Osteocyte (in vitro differentiated cells): ENCODE measurements around the gene CPZ. TPM values are rescaled to one million over a fixed set of nuclear protein-coding genes. Genes with fewer than 3 reads are reported as not detected.

Source experiments
- DNase-seq: peaks from one replicate; pipeline ENCODE4 v3.0.0; 2021; ENCODE audit warnings: mixed read lengths; ENCODE audit not compliant: unreplicated experiment; ENCODE audit errors: extremely low spot score
- H3K27ac Mint-ChIP-seq: one replicate; pipeline ENCODE4 v1.8.0; 2021; ENCODE audit warnings: mild to moderate bottlenecking, mixed read lengths; ENCODE audit not compliant: unreplicated experiment
- H3K27me3 Mint-ChIP-seq: one replicate; pipeline ENCODE4 v1.8.0; 2021; ENCODE audit warnings: mixed read lengths; ENCODE audit not compliant: unreplicated experiment
- H3K36me3 Mint-ChIP-seq: one replicate; pipeline ENCODE4 v1.8.0; 2021; ENCODE audit warnings: mixed read lengths; ENCODE audit not compliant: unreplicated experiment
- H3K4me1 Mint-ChIP-seq: one replicate; pipeline ENCODE4 v1.8.0; 2021; ENCODE audit warnings: mixed read lengths; ENCODE audit not compliant: unreplicated experiment
- H3K4me3 Mint-ChIP-seq: one replicate; pipeline ENCODE4 v1.8.0; 2021; ENCODE audit warnings: mild to moderate bottlenecking, moderate library complexity, mixed read lengths; ENCODE audit not compliant: unreplicated experiment
- H3K9me3 Mint-ChIP-seq: one replicate; pipeline ENCODE4 v1.8.0; 2021; ENCODE audit warnings: mixed read lengths; ENCODE audit not compliant: unreplicated experiment
- total RNA-seq: library from RNA; stranded (reverse); gene quantifications from 2 replicates; pipeline ENCODE4 v1.2.1, GENCODE V29; 2021
- TF ChIP-seq, protein P1 (sequence below): fragments of 200-600 bp; sonication (generic); IDR thresholded peaks from 2 replicates; pipeline ENCODE4 v1.5.0; 2021; ENCODE audit warnings: antibody characterized with exemption, mild to moderate bottlenecking, moderate library complexity

The CPZ gene
- total RNA-seq, 1 donor from 2014 or later = 10.7 TPM

GRCh38 chr4:8585186-8585585 lies 7.4 kb upstream of the CPZ start:
- H3K9me3 Mint-ChIP-seq = no peaks in the 10 kb centered on the region
- TF ChIP-seq, protein P1, sequence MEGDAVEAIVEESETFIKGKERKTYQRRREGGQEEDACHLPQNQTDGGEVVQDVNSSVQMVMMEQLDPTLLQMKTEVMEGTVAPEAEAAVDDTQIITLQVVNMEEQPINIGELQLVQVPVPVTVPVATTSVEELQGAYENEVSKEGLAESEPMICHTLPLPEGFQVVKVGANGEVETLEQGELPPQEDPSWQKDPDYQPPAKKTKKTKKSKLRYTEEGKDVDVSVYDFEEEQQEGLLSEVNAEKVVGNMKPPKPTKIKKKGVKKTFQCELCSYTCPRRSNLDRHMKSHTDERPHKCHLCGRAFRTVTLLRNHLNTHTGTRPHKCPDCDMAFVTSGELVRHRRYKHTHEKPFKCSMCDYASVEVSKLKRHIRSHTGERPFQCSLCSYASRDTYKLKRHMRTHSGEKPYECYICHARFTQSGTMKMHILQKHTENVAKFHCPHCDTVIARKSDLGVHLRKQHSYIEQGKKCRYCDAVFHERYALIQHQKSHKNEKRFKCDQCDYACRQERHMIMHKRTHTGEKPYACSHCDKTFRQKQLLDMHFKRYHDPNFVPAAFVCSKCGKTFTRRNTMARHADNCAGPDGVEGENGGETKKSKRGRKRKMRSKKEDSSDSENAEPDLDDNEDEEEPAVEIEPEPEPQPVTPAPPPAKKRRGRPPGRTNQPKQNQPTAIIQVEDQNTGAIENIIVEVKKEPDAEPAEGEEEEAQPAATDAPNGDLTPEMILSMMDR = no peak
- H3K4me1 Mint-ChIP-seq = peaks cover 15% of the 10 kb centered on the region
- peaks cover 36% of the 10 kb centered on the region for H3K27me3 Mint-ChIP-seq
- H3K36me3 Mint-ChIP-seq = no peaks in the 10 kb centered on the region
- no peak for DNase-seq
- H3K4me3 Mint-ChIP-seq = no peak overlapping the region
- H3K27ac Mint-ChIP-seq = no peak overlapping the region

- Mint-ChIP-seq H3K36me3 (no peaks in the 10 kb centered on the region), H3K27ac (no peak overlapping the region), H3K27me3 (peaks cover 34% of the 10 kb centered on the region), H3K9me3 (no peaks in the 10 kb centered on the region), H3K4me1 (peaks cover 19% of the 10 kb centered on the region), H3K4me3 (no peak overlapping the region)
- DNase-seq = no peak
- TF ChIP-seq, protein P1 = no peak
Measured at GRCh38 chr4:8585721-8586212, 6.8 kb upstream of the CPZ start.

GRCh38 chr4:8586246-8586645 lies 6.3 kb upstream of the CPZ start:
- no peak overlapping the region for H3K4me3 Mint-ChIP-seq
- H3K27ac Mint-ChIP-seq = no peak overlapping the region
- no peaks in the 10 kb centered on the region for H3K9me3 Mint-ChIP-seq
- no peaks in the 10 kb centered on the region for H3K36me3 Mint-ChIP-seq
- H3K27me3 Mint-ChIP-seq = peaks cover 34% of the 10 kb centered on the region
- no peak for DNase-seq
- TF ChIP-seq, protein P1 = no peak
- H3K4me1 Mint-ChIP-seq = peaks cover 22% of the 10 kb centered on the region

- H3K27ac Mint-ChIP-seq = no peak overlapping the region
- no peak for DNase-seq
- peaks cover 34% of the 10 kb centered on the region for H3K27me3 Mint-ChIP-seq
- no peak overlapping the region for H3K4me3 Mint-ChIP-seq
- no peaks in the 10 kb centered on the region for H3K36me3 Mint-ChIP-seq
- TF ChIP-seq, protein P1 = no peak
- H3K9me3 Mint-ChIP-seq = no peaks in the 10 kb centered on the region
- peaks cover 28% of the 10 kb centered on the region for H3K4me1 Mint-ChIP-seq
Measured at GRCh38 chr4:8586671-8587468, 5.7 kb upstream of the CPZ start.

DNA sequence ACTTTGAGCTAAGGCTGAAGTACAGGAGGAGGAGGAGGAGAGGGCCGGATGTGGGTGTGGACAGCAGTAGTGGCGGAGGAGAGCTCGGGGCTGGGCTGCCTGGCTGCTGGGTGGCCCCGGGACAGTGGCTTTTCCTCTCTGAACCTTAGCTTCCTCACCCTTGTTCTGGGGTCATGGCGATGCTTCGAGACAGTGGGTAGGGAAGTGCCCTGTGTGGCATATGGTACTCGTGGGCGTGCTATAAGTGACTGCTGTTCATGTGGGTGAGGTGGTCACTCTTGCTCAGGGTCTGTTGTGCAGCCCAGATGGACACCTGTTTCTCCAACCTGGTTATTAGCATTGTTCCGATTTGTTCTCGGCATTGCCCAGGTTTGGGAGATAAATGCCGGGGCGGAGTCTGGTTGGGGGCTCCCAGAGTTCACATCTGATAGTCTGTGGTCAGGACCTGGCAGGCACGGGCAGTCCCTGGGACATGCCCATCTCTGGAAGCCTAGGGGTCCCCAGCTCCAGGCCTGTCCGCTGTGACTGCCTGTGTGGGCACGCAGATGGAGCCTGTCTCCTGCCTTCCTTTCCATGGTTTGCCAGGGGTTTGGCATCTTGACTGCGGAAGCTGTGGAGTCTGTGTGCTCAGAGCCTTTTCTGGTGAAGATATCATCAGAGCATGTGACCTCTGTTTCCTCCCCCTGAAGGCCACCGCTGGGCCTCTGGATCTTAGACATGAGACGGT lies 4.9 kb upstream of the CPZ start:
- H3K9me3 Mint-ChIP-seq = no peaks in the 10 kb centered on the region
- TF ChIP-seq, protein P1 = no peak
- no peaks in the 10 kb centered on the region for H3K36me3 Mint-ChIP-seq
- H3K27ac Mint-ChIP-seq = no peak overlapping the region
- no peak for DNase-seq
- H3K4me3 Mint-ChIP-seq = no peak overlapping the region
- H3K4me1 Mint-ChIP-seq = peaks cover 28% of the 10 kb centered on the region
- H3K27me3 Mint-ChIP-seq = peaks cover 27% of the 10 kb centered on the region
